Epithelial cell of esophagus (primary cell): ENCODE results near the gene PIM3.

Experiments used
- DNase-seq: peaks from one replicate; pipeline ENCODE4 v3.0.0; 2010; ENCODE audit warnings: low read depth
- H3K4me3 ChIP-seq: 2 replicates; pipeline ENCODE4 v1.5.1; 2011; ENCODE audit warnings: mild to moderate bottlenecking, low read length, control low read depth
- TF ChIP-seq, protein P1 (sequence below): IDR thresholded peaks from 2 replicates; pipeline ENCODE4 v1.5.1; 2011; ENCODE audit warnings: low read depth, mild to moderate bottlenecking, low read length, control low read depth, inconsistent platforms; ENCODE audit not compliant: insufficient read depth; ENCODE audit errors: missing control alignments

Gene PIM3

GRCh38 chr22:49966041-49966773 lies 5.6 kb downstream of the PIM3 start:
- TF ChIP-seq, protein P1, sequence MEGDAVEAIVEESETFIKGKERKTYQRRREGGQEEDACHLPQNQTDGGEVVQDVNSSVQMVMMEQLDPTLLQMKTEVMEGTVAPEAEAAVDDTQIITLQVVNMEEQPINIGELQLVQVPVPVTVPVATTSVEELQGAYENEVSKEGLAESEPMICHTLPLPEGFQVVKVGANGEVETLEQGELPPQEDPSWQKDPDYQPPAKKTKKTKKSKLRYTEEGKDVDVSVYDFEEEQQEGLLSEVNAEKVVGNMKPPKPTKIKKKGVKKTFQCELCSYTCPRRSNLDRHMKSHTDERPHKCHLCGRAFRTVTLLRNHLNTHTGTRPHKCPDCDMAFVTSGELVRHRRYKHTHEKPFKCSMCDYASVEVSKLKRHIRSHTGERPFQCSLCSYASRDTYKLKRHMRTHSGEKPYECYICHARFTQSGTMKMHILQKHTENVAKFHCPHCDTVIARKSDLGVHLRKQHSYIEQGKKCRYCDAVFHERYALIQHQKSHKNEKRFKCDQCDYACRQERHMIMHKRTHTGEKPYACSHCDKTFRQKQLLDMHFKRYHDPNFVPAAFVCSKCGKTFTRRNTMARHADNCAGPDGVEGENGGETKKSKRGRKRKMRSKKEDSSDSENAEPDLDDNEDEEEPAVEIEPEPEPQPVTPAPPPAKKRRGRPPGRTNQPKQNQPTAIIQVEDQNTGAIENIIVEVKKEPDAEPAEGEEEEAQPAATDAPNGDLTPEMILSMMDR, result no peak
- no peak for DNase-seq
- H3K4me3 ChIP-seq, result no peak overlapping the region

DNA sequence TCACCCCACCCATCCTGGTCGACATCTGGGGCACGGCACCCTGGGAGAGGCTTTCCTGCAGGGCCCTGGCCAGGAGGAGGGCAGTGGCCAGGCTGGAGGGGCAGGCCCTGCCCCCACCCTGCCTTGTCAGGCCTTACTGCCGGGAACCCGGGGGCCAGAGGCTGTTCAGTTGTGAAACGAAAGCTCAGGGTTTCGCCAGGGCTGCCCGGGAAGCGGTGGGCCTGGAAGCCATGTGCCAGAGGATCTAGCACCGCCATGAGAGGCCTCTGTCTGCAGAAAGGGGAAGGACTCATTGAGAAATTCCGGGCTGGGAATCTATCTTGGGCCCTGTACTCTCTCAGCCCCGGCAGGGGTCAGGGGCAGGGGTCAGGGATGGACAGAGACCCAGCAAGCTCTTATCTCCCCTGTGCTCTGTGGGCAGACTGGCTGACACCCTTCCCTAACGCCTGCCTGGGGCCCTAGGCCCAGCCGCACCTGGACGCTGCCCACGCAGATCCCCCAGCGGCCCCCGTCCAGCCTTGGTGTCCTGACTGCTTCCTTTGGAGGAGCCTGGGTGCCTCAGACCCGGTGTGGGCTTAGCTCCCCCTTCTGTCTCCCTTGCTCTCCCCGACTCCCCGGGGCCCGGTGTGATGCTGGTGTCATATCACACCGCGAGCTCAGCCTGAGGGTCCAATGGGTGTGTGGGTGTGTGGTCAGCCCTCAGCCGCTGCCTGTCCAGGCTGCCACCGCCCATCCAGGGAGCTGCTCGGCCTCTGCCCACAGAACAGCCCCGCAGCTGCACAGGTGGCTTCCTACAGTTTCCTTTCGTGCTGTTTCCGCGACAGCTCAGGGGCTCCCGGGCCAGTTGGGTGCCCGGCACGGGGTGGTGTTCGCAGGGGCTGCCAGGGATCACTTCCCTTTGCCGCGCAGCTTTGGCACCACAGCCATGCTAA lies 6.5 kb downstream of the PIM3 start:
- TF ChIP-seq, protein P1, result no peak
- no peak for DNase-seq
- no peak overlapping the region for H3K4me3 ChIP-seq

- DNase-seq, result no peak
- no peak overlapping the region for H3K4me3 ChIP-seq
- TF ChIP-seq, protein P1, result no peak
Measured at GRCh38 chr22:49967706-49968208, 7.2 kb downstream of the PIM3 start.

DNA sequence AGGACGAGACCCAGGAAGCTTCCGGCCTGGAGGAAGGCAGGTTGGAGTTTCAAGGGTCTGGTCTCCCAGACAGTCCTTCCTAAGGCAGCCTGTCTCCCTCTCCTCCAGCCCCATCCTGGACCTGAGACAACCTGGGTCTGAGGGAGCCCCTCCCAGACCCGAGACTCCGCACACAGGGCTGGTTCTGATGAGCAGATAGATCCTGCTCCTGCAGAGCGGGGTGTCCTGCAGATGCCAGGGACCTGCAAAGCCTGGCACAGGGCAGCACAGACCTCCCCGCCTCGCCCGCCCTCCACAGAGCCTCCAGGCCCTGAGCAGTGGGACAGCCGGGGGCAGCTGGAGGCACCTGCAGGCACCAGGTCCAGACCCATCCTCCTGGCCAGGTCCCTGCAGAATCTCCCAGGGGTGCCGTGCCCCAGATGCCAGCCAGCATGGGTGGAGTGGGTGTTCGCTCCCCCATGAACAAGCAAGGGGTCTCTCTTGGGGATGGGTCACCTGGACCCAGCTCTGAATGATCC lies 7.8 kb downstream of the PIM3 start:
- DNase-seq, result no peak
- TF ChIP-seq, protein P1, result no peak
- H3K4me3 ChIP-seq, result no peak overlapping the region

GRCh38 chr22:49968831-49969661 lies 8.5 kb downstream of the PIM3 start:
- no peak for DNase-seq
- TF ChIP-seq, protein P1, result no peak
- no peak overlapping the region for H3K4me3 ChIP-seq
